HG03575 (cell line): Measurements from ENCODE around the gene F2RL2.
"Not testable (repeated sequence)": the region's sequence is repeated elsewhere in the genome, so short reads cannot be mapped to it uniquely, and the experiment has no call there.

Experiments used
- ATAC-seq: cut with Tn5 transposase; IDR thresholded peaks from one replicate; pipeline ENCODE4 v1.9.1; 2021; ENCODE audit not compliant: unreplicated experiment, insufficient number of reproducible peaks, low FRiP score; ENCODE audit errors: extremely low read depth

Gene F2RL2

DNA sequence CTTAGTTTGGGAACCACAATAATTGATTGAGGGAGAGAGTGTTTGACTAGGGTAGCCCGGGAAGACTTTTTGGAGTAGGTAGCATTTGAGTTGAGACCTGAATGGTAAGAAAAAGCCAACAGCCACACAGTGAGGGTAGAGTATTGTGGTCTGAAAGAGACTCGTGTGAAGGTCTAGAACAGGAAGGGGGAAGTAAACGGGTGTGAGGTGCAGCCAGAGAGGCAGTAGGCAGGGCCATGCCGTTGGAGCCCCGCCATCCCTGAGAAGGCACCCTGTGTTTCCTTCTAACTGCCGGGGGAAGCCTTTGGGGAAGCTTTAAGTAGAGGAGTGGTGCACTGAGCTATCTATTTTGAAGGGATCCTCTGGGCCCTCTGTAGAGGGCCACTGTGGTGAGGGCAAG lies 3.5 kb upstream of the F2RL2 start:
- no peak for ATAC-seq

DNA sequence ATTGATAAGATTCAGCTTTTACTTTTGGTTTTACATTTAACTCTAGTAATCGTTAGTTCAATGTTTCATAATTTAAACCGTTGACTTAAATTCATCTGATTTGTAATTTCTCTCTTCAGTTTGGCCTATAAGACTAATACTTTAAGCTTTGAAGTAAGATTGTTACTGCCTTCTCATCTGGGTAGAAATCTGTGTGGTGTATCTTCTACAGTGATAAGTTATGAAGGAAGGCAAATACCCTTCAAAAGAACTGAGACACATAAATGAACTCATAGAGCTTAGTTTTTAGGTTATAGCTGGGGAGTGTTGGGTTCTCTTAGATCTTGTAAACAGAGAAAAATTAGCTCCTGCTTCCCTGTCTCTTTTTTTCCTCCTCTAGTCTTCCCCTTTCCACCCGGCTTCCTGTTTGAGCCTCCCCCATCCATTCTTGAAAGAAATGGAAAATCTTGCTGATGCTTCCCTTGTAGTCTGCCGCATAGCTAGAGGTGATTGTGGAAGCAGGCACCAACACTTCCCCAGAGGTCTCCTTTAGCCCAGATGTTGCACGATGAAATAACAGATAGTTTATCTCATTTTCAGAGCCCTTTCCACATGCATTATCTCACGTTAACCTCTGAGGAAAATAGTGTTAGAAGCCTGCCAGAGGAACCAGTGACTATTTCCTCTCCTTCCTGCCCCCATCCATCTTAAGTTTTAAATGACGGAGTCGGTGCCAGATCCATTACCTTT lies 2.0 kb upstream of the F2RL2 start:
- ATAC-seq: no peak

DNA sequence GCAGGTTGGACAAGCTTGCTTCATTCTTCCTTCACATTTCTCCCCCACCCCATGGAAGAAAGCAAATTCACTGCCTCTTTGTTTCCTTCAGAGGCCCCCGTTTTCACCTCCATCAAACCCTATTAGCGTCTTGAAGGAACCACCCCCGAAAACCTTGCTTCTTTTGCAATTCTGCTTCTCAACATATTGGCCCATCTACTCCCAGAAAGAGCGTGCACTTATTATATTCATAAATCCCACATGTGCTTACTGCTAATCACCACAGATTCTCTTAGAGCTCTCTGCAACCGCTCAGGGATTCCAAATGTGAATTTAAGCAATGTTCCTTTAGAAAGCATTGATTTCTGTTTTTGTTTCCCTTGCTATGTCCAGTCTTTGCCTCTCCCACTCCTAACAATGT lies 1.1 kb downstream of the F2RL2 start:
- no peak for ATAC-seq

DNA sequence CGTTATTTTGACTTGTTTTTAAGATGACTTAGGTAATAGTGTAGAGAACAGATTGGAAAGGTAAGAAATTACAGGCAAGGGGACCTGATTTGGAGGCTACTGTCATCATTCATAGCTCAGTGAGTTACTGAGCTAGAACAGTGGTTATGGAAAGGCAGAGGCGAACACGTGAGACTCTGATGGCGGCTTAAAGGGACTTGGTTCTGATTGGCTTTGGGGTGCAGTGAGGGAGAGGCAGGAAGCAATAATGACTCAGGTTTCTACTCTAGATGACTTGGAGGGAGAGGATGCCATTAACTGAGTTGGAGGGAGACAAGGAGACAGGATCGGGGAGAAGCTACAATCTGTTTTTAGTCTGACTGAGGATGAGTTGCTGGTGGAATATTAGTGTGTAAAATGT lies 3.0 kb downstream of the F2RL2 start:
- no peak for ATAC-seq

DNA sequence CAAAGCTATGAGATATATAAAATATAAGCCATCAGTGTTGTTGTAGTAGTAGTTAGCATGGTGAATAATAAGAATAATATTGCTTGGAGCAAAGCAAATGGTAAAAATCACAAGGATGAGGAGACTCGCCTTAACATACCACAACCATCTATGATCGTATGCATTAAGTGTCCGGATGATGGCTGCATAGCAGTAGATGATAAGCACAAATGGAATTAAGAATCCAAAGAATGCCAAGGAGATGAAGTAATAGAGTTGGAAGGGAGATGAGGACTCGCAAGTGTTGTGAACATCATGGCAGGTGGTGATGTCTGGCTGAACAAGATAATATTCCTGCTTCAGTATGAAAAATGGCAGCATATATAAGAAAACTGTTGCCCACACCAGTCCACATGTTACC lies 5.5 kb downstream of the F2RL2 start:
- ATAC-seq: no peak

DNA sequence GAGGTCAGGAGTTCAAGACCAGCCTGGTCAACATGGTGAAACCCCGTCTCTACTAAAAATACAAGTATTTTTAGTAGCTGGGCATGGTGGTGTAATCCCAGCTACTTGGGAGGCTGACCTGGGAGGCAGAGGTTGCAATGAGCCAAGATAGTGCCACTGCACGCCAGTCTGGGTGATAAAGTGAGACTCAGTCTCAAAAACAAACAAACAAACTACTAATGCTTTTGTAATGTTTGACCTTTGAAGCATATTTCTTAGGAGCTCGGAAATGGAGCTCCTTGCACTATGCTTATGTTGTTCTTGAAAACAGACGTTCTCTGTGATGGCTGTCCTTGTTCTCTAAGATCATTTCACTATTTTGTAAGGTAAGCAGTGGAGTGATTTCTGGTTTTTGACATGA lies 6.0 kb downstream of the F2RL2 start:
- no peak for ATAC-seq

DNA sequence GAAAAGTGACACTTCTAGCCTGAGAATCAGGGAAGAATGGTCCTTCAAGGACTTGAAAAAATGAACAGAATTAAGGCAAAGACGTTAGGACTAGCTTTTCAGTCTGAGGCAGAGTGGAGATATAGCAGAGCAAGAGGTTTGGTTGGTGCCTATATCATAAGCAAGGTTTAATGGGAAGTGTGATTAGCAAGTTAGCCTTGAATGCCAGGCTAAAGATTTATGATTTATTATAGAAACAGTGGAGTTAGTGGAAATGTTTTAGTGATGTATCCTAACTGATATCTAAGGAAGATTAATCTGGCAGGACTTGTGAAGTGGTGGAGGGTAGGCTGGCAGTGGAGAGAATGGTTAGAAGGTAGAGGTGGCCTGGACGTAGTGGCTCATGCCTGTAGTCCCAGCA lies 7.0 kb downstream of the F2RL2 start:
- no peak for ATAC-seq

DNA sequence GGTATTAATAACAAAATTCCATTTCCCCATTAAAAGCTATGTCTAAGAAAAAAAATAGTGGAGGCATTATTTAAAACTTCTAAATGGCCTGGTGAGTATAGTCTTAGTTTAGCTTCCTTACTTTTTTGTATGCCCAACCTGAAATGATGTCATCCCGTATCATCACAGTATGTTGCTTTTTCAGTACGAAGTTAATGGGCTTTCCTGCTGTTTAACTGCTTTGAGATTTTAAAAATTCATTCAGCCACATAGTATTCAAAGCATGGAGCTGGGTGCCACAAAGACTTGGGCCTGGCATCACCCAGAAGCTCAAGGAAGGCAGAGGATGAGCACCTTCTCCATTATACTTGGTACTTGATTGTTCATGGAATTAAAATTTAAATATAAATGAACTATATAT lies 7.4 kb downstream of the F2RL2 start:
- ATAC-seq: no peak

DNA sequence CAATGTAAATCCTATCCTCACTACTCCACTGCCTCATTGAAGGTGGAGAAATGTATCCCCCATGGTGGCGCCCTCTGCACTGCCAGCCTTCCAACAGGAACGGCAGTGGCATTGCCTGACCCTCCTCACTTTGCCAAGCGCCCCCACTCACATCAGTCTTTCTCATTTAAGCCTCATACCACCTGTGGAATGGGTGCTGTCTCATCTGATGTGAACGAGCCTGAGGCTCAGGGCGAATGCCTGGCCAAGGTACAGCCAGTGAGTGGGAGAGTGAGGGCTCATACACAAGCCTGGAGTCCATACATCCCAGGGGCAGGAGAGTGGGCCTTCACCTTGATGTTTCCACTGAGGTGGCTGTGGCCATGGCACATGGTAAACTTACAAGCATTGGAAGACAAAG lies 10.3 kb downstream of the F2RL2 start:
- no peak for ATAC-seq

DNA sequence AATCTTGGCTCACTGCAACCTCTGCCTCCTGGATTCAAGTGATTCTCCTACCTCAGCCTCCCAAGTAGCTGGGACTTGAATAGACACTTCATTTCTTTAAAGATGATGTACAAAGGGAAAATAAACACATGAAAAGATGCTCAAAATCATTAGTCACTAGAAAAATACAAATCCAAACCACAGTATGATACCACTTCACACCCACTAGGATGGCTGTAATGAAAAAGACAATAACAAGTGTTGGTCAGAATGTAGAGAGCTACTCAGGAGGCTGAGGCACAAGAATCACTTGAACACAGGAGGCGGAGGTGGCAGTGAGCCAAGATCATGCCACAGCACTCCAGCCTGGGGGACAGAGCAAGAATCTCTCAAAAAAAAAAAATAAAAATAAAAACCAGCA lies 13.0 kb downstream of the F2RL2 start:
- no peak for ATAC-seq

DNA sequence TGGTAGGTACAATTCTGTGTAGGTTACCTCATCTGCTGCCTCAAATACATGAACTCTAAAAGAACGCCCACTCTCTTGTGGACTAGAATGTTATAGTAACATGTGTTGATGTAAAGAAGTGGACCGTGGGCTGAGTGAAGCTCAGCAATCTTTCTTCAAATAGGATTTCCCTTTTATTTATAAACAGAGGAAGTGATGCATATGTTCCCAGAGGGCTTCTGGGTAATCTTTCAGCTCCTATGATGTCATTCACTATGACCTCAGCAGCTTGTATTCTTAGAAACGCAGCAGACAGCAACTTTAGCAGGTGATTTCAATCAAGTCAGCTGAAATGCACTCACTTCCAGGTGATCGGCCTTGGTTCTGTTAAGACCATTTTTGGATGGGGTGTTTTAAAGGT lies 14.4 kb downstream of the F2RL2 start:
- ATAC-seq: no peak

DNA sequence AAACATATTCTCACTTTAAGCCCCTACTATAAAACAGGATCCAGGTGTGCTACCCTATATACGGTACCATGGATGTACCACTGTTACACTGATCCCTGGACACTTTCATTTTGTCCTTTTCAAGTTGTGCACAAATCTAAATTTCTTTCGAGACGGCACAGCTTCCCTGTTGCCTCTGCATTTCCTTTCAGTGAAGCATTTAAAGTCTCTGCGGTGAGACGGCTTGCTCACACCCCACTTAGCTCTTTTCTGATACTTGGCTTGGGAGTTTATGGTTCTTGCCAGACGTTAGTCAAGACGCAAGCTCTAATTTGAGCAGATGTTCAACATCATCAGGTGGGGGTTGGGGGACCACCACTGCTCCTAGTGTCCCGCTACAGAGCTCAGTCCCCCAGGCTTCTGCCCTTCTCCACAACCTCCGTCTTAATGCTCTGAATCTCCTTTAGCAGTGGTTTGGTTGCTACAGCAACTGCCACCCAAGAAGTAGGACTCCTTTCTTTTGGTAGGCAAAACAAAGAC lies 15.8 kb downstream of the F2RL2 start:
- no peak for ATAC-seq

DNA sequence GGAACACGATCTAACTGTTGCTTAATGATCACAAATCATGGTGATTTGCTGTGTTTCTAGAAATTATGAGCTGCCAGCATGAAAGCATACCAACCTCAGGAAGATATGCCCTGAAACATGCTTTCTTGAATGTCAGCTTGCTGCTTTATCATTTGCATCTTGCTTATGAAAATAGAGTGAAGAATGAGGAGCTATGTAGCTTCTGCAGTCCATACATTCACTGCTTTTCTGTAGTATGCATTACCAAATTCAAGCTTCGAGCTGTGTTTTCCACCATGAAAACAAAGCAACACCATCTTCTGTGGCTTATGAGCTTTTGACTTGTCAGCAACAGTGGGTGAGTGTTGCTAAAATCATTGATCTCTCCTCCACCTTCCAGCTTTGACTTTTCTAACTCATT lies 16.5 kb downstream of the F2RL2 start:
- ATAC-seq: no peak

DNA sequence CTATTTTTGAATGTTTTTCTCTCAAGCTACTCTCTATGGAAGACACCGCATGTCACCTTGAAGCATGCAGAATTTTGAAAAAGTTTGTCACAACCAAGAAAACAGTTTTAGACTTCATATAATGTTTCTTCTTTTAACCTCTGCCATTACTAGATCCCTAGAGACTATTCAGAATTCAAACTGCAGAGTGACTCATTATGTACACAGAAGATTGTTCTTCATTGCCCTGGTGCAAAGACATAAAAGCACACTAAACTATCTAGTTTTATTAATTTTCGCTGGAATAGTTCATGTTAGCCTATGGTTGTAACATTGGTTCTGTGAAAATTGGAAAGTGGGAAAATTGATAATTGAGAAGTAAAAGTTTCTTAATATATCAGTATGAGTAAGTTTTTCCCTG lies 18.4 kb downstream of the F2RL2 start:
- ATAC-seq: no peak

DNA sequence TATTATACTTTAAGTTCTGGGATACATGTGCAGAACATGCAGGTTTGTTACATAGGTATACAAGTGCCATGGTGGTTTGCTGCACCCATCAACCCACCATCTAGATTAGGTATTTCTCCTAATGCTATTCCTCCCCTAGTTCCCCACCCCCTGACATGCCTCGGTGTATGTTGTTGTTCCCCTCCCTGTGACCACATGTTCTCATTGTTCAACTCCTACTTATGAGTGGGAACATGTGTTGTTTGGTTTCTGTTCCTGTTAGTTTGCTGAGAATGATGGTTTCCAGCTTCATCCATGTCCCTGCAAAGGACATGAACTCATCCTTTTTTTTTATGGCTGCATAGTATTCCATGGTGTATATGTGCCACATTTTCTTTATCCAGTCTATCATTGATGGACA lies 19.2 kb downstream of the F2RL2 start:
- not testable (repeated sequence) for ATAC-seq

DNA sequence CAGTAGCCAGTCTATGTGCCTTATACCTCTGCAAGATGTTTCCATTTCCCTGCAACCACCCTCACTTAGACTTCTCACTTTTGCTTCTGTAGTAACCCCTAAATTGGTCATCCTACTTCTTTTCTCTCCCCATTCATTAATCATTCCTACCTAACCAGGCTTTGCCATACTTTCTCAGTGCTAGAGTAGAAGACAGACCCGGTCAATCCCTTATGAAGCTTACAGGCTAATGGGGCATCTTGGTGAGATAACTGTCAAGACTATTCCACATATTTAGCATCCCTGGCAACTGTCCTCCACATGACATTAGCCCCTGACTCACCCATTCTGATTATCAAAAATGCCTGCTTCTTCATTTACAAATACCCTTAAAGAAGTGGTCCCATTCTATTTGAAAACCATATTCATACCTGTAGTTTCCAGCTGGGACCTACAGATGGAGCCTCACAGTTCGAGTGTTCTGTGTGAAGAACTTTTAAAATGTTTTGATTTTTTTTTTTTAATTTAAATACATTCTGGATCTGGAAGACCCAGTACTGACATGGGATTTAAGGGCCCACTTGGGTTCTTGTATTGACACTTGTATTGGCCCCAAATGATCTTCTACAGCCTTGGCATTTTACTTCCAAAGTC lies 21.0 kb downstream of the F2RL2 start:
- ATAC-seq: no peak

DNA sequence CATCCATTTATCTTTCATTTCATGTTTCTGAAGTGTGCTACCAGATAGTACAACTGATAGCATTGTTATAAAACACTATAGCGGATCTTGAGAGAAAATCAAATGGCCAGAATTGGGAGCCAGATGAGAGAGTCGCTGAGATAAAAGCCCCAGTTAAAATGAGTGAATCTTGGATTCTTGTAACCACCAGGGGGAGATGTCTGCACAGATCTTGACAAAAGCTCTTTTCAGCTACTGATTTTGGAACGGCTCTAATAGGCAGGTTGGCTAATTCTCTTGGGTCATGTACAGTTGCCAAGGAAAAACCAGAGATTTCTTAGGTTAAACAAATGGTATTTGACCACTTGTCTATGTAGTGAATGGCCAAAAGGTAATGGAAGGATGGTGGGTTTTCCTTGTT lies 21.7 kb downstream of the F2RL2 start:
- ATAC-seq: no peak

DNA sequence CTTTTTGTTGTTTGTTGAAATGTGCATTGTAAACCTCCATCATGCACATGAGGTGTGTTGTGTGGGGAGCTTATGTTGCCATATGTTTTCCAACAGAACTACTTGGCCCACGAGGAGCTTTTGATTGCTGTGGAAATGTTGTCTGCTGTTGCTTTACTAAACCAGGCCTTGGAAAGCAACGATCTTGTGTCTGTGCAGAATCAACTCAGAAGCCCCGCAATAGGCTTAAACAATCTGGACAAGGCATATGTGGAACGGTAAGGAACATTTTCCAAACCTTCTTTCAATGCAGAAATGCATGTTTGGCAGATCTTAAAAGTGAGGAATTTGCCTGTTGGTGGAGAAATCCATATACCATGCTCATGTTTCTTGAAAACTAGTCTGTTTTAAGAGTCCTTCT lies 22.5 kb downstream of the F2RL2 start:
- no peak for ATAC-seq

DNA sequence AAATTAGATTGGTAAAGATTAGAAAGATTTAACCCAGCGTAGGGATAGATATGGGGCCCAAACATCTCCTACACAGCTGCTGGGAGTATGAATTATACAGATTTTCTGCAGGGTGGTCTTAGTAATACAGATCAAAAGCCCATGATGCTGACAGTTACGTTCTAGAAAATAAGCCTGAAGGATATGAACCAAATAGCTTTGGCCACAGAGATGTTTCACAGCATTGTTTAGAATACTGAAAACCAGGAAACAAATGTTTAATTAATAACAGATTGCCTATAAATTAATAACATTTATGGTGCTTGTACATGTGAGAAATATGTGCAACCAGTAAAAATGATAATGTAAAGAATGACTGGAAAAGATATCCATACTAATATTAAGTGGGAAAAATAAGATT lies 24.7 kb downstream of the F2RL2 start:
- ATAC-seq: no peak

DNA sequence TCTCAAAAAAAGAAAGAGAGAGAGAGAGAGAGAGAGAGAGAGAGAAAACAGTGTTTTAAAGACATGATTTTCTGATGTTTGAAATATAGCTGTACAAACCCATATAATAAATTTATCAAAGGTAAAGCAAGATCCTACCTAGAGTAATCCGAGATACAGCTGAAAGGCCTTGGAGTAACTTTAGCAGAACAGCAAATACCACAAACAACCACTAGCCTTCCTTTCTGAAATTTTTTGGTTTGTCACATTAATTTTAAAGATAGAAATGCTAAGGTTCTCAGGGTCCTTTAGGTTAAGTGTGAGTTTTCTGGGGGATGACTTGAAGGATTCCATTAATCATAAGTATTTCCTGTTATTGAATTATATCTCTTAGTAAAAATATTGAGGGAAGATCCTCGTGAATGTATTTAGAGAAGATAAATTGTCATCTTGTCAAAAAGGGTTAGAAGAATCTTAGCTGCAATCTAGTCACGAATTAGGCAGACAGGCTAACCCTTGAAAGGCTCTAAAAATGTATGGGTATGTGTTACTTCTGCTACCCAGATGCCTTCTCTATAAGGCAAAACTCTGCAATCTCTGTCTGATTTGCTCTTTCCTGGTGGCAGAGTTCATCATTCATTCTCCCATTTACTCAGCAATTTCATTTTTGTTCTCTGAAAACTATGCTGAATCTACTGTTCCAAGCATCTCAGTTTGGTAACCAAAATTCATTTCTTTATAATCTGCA lies 27.3 kb downstream of the F2RL2 start:
- no peak for ATAC-seq
